ENCODE measurements around the gene PCDH17.

DNA sequence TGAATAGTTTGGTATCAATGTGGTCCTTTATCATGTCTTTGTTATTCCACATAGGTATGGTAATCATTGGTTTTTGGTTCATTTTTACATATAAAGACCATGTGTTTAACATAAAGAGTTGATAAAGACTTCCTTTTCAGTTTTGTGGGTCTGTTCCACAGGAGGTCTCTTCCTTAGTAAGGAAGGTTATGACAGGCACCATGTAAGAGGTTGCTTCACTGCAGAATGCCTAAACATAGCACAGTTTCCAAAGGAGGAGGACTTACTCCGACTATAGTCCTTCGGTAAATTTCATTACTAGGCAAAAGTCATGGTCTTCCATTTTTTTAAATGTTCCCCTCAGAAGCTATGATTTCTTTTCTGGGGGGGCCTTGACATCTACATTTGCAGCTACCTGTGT lies 27.1 kb upstream of the PCDH17 start:
- TF ChIP-seq REST (IDR thresholded peaks at IDR 0.05; ENCODE audit: low read depth) (no peak), NFIC (IDR thresholded peaks at IDR 0.05) (no peak), TAF1 (IDR thresholded peaks at IDR 0.05; ENCODE audit: low read depth) (no peak), YY1 (IDR thresholded peaks at IDR 0.05; ENCODE audit: low read depth) (no peak), TCF12 (IDR thresholded peaks at IDR 0.05; ENCODE audit: low read depth) (no peak), USF1 (IDR thresholded peaks at IDR 0.05) (no peak), TEAD4 (IDR thresholded peaks at IDR 0.05) (no peak), EP300 (IDR thresholded peaks at IDR 0.05; ENCODE audit: borderline replicate concordance) (no peak), MAX (IDR thresholded peaks at IDR 0.05) (no peak), FOXM1 (IDR thresholded peaks at IDR 0.05; ENCODE audit: borderline replicate concordance, low read depth) (no peak)
